Measurements from ENCODE around the gene HK2.

Gene HK2

GRCh38 chr2:74941284-74941683 lies 107.4 kb downstream of the HK2 start:
- no peak for DNase-seq

DNA sequence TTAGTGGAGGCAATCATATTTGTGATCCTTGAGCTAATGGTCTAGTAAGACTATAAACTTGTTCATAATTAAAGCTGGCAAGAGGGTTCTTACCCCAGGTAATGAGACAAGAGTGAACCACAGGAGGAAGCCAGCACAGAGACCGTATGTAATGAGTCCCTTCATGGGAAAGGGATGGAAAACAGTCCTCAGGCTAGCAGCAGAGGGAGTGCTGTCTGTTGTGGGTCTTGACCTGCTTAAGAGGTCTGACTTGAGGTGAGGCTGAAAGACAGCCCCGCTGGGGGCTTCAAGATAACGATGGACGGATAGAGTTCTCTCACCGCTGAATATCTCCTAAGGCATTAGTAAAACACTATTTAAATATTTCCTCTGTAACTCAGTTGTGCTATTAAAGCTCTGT lies 108.3 kb downstream of the HK2 start:
- no peak for DNase-seq
